ENCODE data around the gene ZNF280D. TPM values are rescaled to one million over a fixed set of nuclear protein-coding genes. Genes with fewer than 3 reads are reported as not detected.

ZNF280D gene
- total RNA-seq, 2 experiments from 2014 or later, result 14.6 to 20.8 TPM

- Mint-ChIP-seq H3K36me3 (peaks cover 10% of the 10 kb centered on the region), H3K27ac (no peak overlapping the region), H3K4me3 (no peak overlapping the region), H3K27me3 (no peaks in the 10 kb centered on the region), H3K9me3 (peaks cover 9% of the 10 kb centered on the region), H3K4me1 (peaks cover 4% of the 10 kb centered on the region)
- DNase-seq, result no peak
Measured at GRCh38 chr15:56736881-56737707, 3.8 kb upstream of the ZNF280D start.

GRCh38 chr15:56736308-56736707 lies 3.0 kb upstream of the ZNF280D start:
- Mint-ChIP-seq H3K27ac (no peak overlapping the region), H3K9me3 (peaks cover 9% of the 10 kb centered on the region), H3K4me3 (no peak overlapping the region)

GRCh38 chr15:56735589-56735988 lies 2.3 kb upstream of the ZNF280D start:
- DNase-seq, result no peak
- Mint-ChIP-seq H3K27me3 (no peaks in the 10 kb centered on the region), H3K27ac (no peak overlapping the region), H3K4me3 (no peak overlapping the region), H3K4me1 (peaks cover 18% of the 10 kb centered on the region), H3K9me3 (peaks cover 9% of the 10 kb centered on the region), H3K36me3 (peaks cover 20% of the 10 kb centered on the region)

More at GRCh38 chr15:56736308-56736707, 3.0 kb upstream of the ZNF280D start:
- DNase-seq, result no peak
- peaks cover 13% of the 10 kb centered on the region for H3K36me3 Mint-ChIP-seq
- H3K27me3 Mint-ChIP-seq, result no peaks in the 10 kb centered on the region
- H3K4me1 Mint-ChIP-seq, result peaks cover 11% of the 10 kb centered on the region

- no peak for DNase-seq
- no peak overlapping the region for H3K4me3 Mint-ChIP-seq
- no peaks in the 10 kb centered on the region for H3K27me3 Mint-ChIP-seq
- peaks cover 9% of the 10 kb centered on the region for H3K9me3 Mint-ChIP-seq
- peaks cover 26% of the 10 kb centered on the region for H3K36me3 Mint-ChIP-seq
- H3K4me1 Mint-ChIP-seq, result peaks cover 27% of the 10 kb centered on the region
- peak overlapping the region; percentile 6 for H3K27ac Mint-ChIP-seq
Measured at GRCh38 chr15:56734013-56734635, 815 bp upstream of the ZNF280D start.

DNA sequence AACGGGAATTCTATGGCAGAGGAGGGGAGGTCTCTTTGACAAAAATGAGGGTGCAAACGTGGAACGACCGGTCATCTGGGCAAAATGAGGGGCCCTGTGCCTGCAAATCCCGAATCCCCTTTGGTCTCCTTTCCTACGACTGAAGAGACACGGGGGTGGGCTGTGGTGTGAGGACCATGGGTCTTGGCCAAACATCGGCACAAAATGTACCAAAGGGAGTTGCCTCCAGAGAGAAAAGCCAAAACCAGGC lies 498 bp downstream of the ZNF280D start:
- peaks cover 36% of the 10 kb centered on the region for H3K36me3 Mint-ChIP-seq
- peak overlapping the region; percentile 97 for H3K4me3 Mint-ChIP-seq
- H3K27me3 Mint-ChIP-seq, result no peaks in the 10 kb centered on the region
- no peak for DNase-seq
- H3K9me3 Mint-ChIP-seq, result peaks cover 9% of the 10 kb centered on the region
- peak overlapping the region; percentile 98 for H3K27ac Mint-ChIP-seq
- peaks cover 35% of the 10 kb centered on the region for H3K4me1 Mint-ChIP-seq

DNA sequence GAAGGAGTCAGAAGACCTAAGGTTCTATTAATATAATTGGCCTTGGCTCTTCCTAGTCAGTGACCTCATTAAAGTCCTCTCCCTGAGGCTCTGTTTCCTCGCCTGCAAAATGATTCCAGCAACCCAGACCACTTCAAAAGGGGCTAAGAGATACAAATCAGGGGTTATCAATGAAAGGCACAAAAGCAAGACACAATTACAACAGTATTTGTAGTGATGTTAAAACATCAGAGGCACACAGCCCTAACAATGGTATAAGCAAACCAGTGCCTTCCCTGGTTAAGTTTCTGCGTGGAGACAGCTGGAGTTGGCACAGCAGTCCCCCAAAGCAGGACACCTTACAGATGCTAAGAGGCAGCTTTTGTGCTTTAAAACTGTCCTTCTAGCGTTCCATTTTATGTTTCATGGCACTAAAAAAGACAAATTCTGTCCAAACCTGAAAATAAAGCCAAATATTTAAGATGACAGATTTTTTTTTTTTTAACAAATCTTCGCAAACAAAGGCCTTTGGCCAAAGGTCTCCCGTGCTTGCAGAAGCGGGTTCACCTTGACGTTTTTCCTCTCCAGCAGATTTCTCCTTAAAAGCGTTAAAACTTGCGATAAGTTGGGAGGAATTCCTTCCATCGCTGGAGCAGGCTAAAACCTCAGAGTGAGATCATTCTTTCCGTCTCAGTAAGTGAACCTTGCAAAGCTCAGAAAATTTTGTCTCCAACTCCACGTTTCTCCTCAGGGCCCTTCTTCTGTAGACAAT lies 999 bp downstream of the ZNF280D start:
- DNase-seq, result no peak
- peaks cover 11% of the 10 kb centered on the region for H3K9me3 Mint-ChIP-seq
- H3K4me1 Mint-ChIP-seq, result peaks cover 37% of the 10 kb centered on the region
- peak overlapping the region; percentile 97 for H3K4me3 Mint-ChIP-seq
- peaks cover 40% of the 10 kb centered on the region for H3K36me3 Mint-ChIP-seq
- H3K27ac Mint-ChIP-seq, result peak overlapping the region; percentile 98
- H3K27me3 Mint-ChIP-seq, result no peaks in the 10 kb centered on the region

DNA sequence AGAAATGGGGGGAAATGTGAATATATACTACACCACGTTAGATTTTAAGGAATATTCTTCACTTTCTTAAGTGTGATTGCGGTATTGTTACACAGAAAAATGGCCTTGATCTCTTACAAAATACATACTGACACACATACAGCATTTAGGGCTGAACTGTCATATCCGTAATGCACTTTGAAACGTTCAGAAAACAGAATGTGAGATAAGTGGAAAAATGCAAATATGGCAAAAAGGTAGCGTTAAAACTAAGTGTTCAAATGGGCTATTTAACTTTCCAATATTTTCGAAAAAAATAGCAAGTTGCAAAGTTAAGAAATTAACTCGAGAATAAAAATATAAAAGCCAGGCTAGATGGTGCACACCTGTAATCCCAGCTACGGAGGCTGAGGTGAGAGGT lies 1.8 kb downstream of the ZNF280D start:
- H3K4me3 Mint-ChIP-seq, result peak overlapping the region; percentile 97
- peaks cover 40% of the 10 kb centered on the region for H3K4me1 Mint-ChIP-seq
- no peak overlapping the region for H3K27ac Mint-ChIP-seq
- H3K9me3 Mint-ChIP-seq, result peaks cover 11% of the 10 kb centered on the region
- no peak for DNase-seq
- peaks cover 48% of the 10 kb centered on the region for H3K36me3 Mint-ChIP-seq
- no peaks in the 10 kb centered on the region for H3K27me3 Mint-ChIP-seq

GRCh38 chr15:56729561-56729960 lies 3.7 kb downstream of the ZNF280D start:
- H3K9me3 Mint-ChIP-seq, result peaks cover 4% of the 10 kb centered on the region

GRCh38 chr15:56725386-56725785 lies 7.9 kb downstream of the ZNF280D start:
- Mint-ChIP-seq H3K27ac (no peak overlapping the region), H3K36me3 (peaks cover 56% of the 10 kb centered on the region), H3K4me1 (peaks cover 46% of the 10 kb centered on the region), H3K9me3 (peaks cover 2% of the 10 kb centered on the region), H3K4me3 (no peak overlapping the region), H3K27me3 (no peaks in the 10 kb centered on the region)
- no peak for DNase-seq

More at GRCh38 chr15:56729561-56729960, 3.7 kb downstream of the ZNF280D start:
- peaks cover 48% of the 10 kb centered on the region for H3K36me3 Mint-ChIP-seq
- DNase-seq, result no peak
- H3K4me3 Mint-ChIP-seq, result no peak overlapping the region
- no peaks in the 10 kb centered on the region for H3K27me3 Mint-ChIP-seq
- no peak overlapping the region for H3K27ac Mint-ChIP-seq
- peaks cover 46% of the 10 kb centered on the region for H3K4me1 Mint-ChIP-seq

DNA sequence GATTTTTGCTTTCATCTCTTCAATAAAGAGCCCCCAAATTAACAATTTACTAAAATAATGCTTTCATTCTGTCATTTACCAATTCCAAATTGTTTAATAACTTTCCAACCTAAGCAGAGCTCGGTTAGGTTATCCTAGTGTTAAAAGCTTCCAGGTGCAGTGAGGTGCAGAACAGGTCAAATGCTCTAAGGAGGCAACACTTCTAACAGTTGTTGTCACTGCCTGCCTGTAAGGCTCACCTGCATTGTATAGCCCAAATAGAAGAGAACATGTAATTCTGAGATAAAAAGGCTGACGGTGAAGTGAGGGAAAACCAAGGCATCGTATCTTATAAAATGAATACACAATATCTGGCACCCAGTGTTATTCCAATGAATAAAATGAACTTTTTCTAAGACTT lies 9.1 kb downstream of the ZNF280D start:
- DNase-seq, result no peak
- H3K27ac Mint-ChIP-seq, result no peak overlapping the region
- peaks cover 56% of the 10 kb centered on the region for H3K36me3 Mint-ChIP-seq
- peaks cover 46% of the 10 kb centered on the region for H3K4me1 Mint-ChIP-seq
- H3K27me3 Mint-ChIP-seq, result no peaks in the 10 kb centered on the region
- no peak overlapping the region for H3K4me3 Mint-ChIP-seq
- H3K9me3 Mint-ChIP-seq, result peaks cover 2% of the 10 kb centered on the region

DNA sequence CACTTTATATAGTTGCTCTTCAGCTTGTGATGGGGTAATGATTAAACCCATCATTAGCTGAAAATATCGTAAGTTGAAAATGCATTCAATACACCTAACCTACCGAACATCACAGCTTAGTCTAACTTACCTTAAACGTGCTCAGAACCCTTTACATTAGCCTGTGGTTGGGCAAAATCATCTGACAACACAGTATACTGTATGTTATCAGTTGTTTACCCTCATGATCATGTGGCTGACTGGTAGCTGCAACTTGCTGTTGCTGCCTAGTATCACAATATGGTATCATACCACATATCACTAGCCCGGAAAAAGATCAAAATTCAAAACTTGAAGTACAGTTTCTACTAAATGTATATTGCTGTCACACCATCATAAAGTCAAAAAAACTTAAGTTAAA lies 9.5 kb downstream of the ZNF280D start:
- peaks cover 45% of the 10 kb centered on the region for H3K4me1 Mint-ChIP-seq
- H3K36me3 Mint-ChIP-seq, result peaks cover 52% of the 10 kb centered on the region
- DNase-seq, result no peak
- peaks cover 2% of the 10 kb centered on the region for H3K9me3 Mint-ChIP-seq
- no peak overlapping the region for H3K27ac Mint-ChIP-seq
- H3K4me3 Mint-ChIP-seq, result no peak overlapping the region
- H3K27me3 Mint-ChIP-seq, result no peaks in the 10 kb centered on the region

GRCh38 chr15:56719774-56720555 lies 13.3 kb downstream of the ZNF280D start:
- H3K36me3 Mint-ChIP-seq, result peaks cover 34% of the 10 kb centered on the region
- H3K27me3 Mint-ChIP-seq, result no peaks in the 10 kb centered on the region
- peaks cover 44% of the 10 kb centered on the region for H3K4me1 Mint-ChIP-seq
- peak overlapping the region; percentile 50 for H3K27ac Mint-ChIP-seq
- H3K4me3 Mint-ChIP-seq, result no peak overlapping the region
- DNase-seq, result no peak
- H3K9me3 Mint-ChIP-seq, result no peaks in the 10 kb centered on the region

DNA sequence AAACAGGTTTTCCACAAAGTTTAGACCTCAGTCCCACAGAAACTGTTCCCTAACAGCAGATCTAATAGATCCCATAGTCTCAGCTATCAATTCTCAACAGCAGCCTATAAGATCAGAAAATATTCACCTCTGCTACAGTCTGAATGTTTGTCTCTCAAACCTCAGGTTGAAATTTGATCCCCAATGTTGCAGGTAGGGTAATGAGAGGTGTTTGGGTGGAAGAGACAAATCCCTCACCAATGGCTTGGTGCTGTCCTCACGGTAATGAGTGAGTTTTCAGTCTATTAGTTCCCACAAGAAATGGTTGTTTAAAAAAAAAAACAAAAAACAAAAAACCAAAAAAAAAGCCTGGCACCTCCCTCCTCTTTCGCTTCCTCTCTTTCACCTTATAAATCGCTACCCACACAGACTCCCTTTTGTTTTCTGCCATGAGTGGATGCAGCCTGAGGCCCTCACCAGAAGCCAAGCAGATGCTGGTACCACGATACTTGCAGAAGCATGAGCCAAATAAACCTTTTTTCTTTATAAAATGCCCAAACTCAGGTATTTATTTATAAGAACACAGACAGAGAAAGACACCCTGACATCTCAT lies 14.2 kb downstream of the ZNF280D start:
- H3K9me3 Mint-ChIP-seq, result no peaks in the 10 kb centered on the region
- no peak overlapping the region for H3K4me3 Mint-ChIP-seq
- H3K27ac Mint-ChIP-seq, result no peak overlapping the region
- peaks cover 30% of the 10 kb centered on the region for H3K36me3 Mint-ChIP-seq
- no peaks in the 10 kb centered on the region for H3K27me3 Mint-ChIP-seq
- no peak for DNase-seq
- peaks cover 36% of the 10 kb centered on the region for H3K4me1 Mint-ChIP-seq

DNA sequence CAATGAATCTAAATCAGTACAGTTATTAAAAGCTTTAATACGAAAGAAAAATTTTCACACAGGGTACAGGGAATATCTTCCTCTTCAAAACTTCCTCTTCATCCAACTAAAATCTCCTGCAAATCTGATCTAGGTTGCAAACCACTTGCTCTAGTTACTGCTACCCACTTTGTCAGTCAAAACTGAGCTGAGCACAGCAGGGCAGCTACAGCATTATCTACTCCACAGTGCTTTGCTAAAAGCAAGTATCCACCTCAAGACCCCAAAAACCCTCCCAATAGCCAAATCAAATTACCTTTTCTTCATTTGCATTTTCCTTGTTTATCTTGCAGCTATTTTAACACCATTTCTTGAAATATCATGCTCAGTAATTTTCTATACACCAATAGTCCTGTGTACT lies 14.7 kb downstream of the ZNF280D start:
- DNase-seq, result no peak
- no peak overlapping the region for H3K4me3 Mint-ChIP-seq
- H3K27me3 Mint-ChIP-seq, result no peaks in the 10 kb centered on the region
- no peaks in the 10 kb centered on the region for H3K9me3 Mint-ChIP-seq
- peaks cover 33% of the 10 kb centered on the region for H3K4me1 Mint-ChIP-seq
- peaks cover 25% of the 10 kb centered on the region for H3K36me3 Mint-ChIP-seq
- H3K27ac Mint-ChIP-seq, result no peak overlapping the region
